Thyroid gland (tissue), 4 donors: ENCODE measurements around the gene ZDBF2. TPM values are rescaled to one million over a fixed set of nuclear protein-coding genes. Genes with fewer than 3 reads are reported as not detected.

Source experiments
- DNase-seq, 2 donors: peaks; one replicate each; pipeline ENCODE4 v3.0.0-alpha.2; 2019
- H3K27ac ChIP-seq, 3 donors: fragments of 200-600 bp; sonication (generic); 1 replicate in 2 of 3; 2 replicates in 1 of 3; pipeline ENCODE4 v1.5.1; 2016 to 2019; ENCODE audit warnings: mild to moderate bottlenecking in 1 of 3, moderate library complexity in 1 of 3
- H3K27me3 ChIP-seq: fragments of 200-600 bp; sonication (generic); one replicate; pipeline ENCODE4 v1.5.1; 2019
- H3K36me3 ChIP-seq, 2 donors: fragments of 200-600 bp; sonication (generic); one replicate each; pipeline ENCODE4 v1.5.1; 2016 to 2019
- H3K4me1 ChIP-seq, 2 donors: fragments of 200-600 bp; sonication (generic); one replicate each; pipeline ENCODE4 v1.5.1; 2017 to 2019
- H3K4me3 ChIP-seq, 3 donors: fragments of 200-600 bp; sonication (generic); replicated peaks in 1 of 3; 1 replicate in 2 of 3; 2 replicates in 1 of 3; pipeline ENCODE4 v1.5.1; 2016; ENCODE audit warnings: mild to moderate bottlenecking in 1 of 3
- H3K9me3 ChIP-seq: fragments of 200-600 bp; sonication (generic); one replicate; pipeline ENCODE4 v1.5.1; 2017
- CTCF ChIP-seq, 6 experiments: fragments of 200-600 bp in 3 of 6; fragments of 450-650 bp in 3 of 6; sonication (generic) in 3 of 6; IDR thresholded peaks; one replicate each; pipeline ENCODE4 v1.5.1; 2016 to 2019; ENCODE audit warnings: antibody characterized with exemption in 6 of 6, mild to moderate bottlenecking in 2 of 6, inconsistent platforms in 1 of 6, moderate library complexity in 1 of 6
- POLR2A ChIP-seq, 2 donors: fragments of 450-650 bp; IDR thresholded peaks; one replicate each; pipeline ENCODE4 v1.6.1; 2017; ENCODE audit warnings: antibody characterized with exemption in 2 of 2, mild to moderate bottlenecking in 2 of 2, moderate library complexity in 1 of 2
- WGBS, 2 donors: methylation state at CpG; one replicate each; pipeline ENCODE4 v1.1.5; 2017; 5-methylcytosine and 5-hydroxymethylcytosine counted together
- intact Hi-C: fragments of 100-400 bp; cut with DNase I; formaldehyde crosslinking; loops from one replicate; pipeline ENCODE4 v1.15.1; 2023
- total RNA-seq, 4 donors: library from RNA; depleted of rRNA; stranded (reverse); fragments of >200 nt; gene quantifications; one replicate each; pipeline ENCODE4 v1.2.3, GENCODE V29; 2016

The ZDBF2 gene
- total RNA-seq, 4 donors from 2014 or later: 11.0 to 20.9 (median 14.6) TPM

GRCh38 chr2:206305523-206306245 is 31.2 kb downstream of the ZDBF2 start:
- Histone ChIP-seq H3K36me3 (no peaks in the 10 kb centered on the region), H3K4me3 (no peak overlapping the region), H3K9me3 (no peaks in the 10 kb centered on the region), H3K27ac (no peak overlapping the region), H3K4me1 (no peaks in the 10 kb centered on the region), H3K27me3 (no peaks in the 10 kb centered on the region)
- WGBS, 2 donors: 81 to 84% methylated on average over 3 of the region's 3 CpGs
- TF ChIP-seq CTCF (IDR thresholded peaks at IDR 0.05) (no peak), POLR2A (IDR thresholded peaks at IDR 0.05) (no peak)
- no peak for DNase-seq
- intact Hi-C loops: no loop called here

- Histone ChIP-seq H3K36me3 (no peaks in the 10 kb centered on the region), H3K27me3 (no peaks in the 10 kb centered on the region), H3K4me1 (no peaks in the 10 kb centered on the region), H3K27ac (no peak overlapping the region), H3K4me3 (no peak overlapping the region), H3K9me3 (no peaks in the 10 kb centered on the region)
- 87 to 91% methylated on average over 9 of the region's 9 CpGs for WGBS, 2 donors
- TF ChIP-seq POLR2A (IDR thresholded peaks at IDR 0.05) (no peak), CTCF (IDR thresholded peaks at IDR 0.05) (no peak)
- intact Hi-C loops: no loop called here
- no peak for DNase-seq
Observed at GRCh38 chr2:206311026-206311425, 36.6 kb downstream of the ZDBF2 start.

GRCh38 chr2:206316141-206316540 is 41.7 kb downstream of the ZDBF2 start:
- TF ChIP-seq POLR2A (IDR thresholded peaks at IDR 0.05): no peak
- TF ChIP-seq CTCF (IDR thresholded peaks at IDR 0.05): no peak
- no peaks in the 10 kb centered on the region for H3K27me3 ChIP-seq
- intact Hi-C loops: no loop called here
- H3K4me3 ChIP-seq: no peak overlapping the region
- H3K36me3 ChIP-seq: no peaks in the 10 kb centered on the region
- no peaks in the 10 kb centered on the region for H3K9me3 ChIP-seq
- WGBS, 2 donors: 96 to 97% methylated on average over 1 of the region's 1 CpG
- DNase-seq: no peak
- no peaks in the 10 kb centered on the region for H3K4me1 ChIP-seq
- H3K27ac ChIP-seq: no peak overlapping the region

- intact Hi-C loops: no loop called here
- H3K36me3 ChIP-seq: no peaks in the 10 kb centered on the region
- H3K4me3 ChIP-seq: no peak overlapping the region
- H3K4me1 ChIP-seq: no peaks in the 10 kb centered on the region
- no peaks in the 10 kb centered on the region for H3K9me3 ChIP-seq
- DNase-seq: no peak
- 89 to 90% methylated on average over 3 of the region's 3 CpGs for WGBS, 2 donors
- H3K27ac ChIP-seq: no peak overlapping the region
- H3K27me3 ChIP-seq: no peaks in the 10 kb centered on the region
- no peak for TF ChIP-seq POLR2A (IDR thresholded peaks at IDR 0.05)
- TF ChIP-seq CTCF (IDR thresholded peaks at IDR 0.05): no peak
Observed at GRCh38 chr2:206323033-206323432, 48.6 kb downstream of the ZDBF2 start.

- Histone ChIP-seq H3K9me3 (no peaks in the 10 kb centered on the region), H3K27ac (no peak overlapping the region), H3K4me1 (no peaks in the 10 kb centered on the region), H3K27me3 (no peaks in the 10 kb centered on the region), H3K4me3 (no peak overlapping the region), H3K36me3 (no peaks in the 10 kb centered on the region)
- 84 to 90% methylated on average over 4 of the region's 4 CpGs for WGBS, 2 donors
- no peak for DNase-seq
- intact Hi-C loops: no loop called here
- TF ChIP-seq CTCF (IDR thresholded peaks at IDR 0.05): no peak
- no peak for TF ChIP-seq POLR2A (IDR thresholded peaks at IDR 0.05)
Observed at GRCh38 chr2:206323486-206323885, 49.0 kb downstream of the ZDBF2 start.
